Activated CD4-positive, alpha-beta T cell treated with anti-CD3 and anti-CD28 coated beads for 36 hours (primary cell): ENCODE measurements around the gene BHLHE23. TPM values are rescaled to one million over a fixed set of nuclear protein-coding genes. Genes with fewer than 3 reads are reported as not detected.

Experiments
- ATAC-seq: fragments of 200-7000 bp; cut with Tn5 transposase; one replicate; pipeline ENCODE4 v1.10.0; 2021; ENCODE audit warnings: mild to moderate bottlenecking, moderate library complexity
- CTCF ChIA-PET: fragments of 350-600 bp; sonication (Branson Sonifier 250); formaldehyde crosslinking; loops from one replicate; lab custom pipeline; 2021; ENCODE audit warnings: antibody characterized with exemption; lab: Charles Lee
- POLR2A ChIA-PET: fragments of 350-600 bp; sonication (Branson Sonifier 250); formaldehyde crosslinking; loops from one replicate; lab custom pipeline; 2021; ENCODE audit warnings: antibody characterized with exemption, inconsistent platforms; lab: Charles Lee
- DNase-seq: peaks from one replicate; pipeline ENCODE4 v3.0.0-alpha.2; 2020
- H3K27ac Mint-ChIP-seq: one replicate; pipeline ENCODE4 v1.8.0; 2021; ENCODE audit warnings: mixed read lengths
- H3K27me3 Mint-ChIP-seq: one replicate; pipeline ENCODE4 v1.8.0; 2021; ENCODE audit warnings: mixed read lengths
- H3K36me3 Mint-ChIP-seq: one replicate; pipeline ENCODE4 v1.8.0; 2021; ENCODE audit warnings: low read depth, mixed read lengths
- H3K4me1 Mint-ChIP-seq: one replicate; pipeline ENCODE4 v1.8.0; 2021; ENCODE audit warnings: mixed read lengths
- H3K4me3 Mint-ChIP-seq: one replicate; pipeline ENCODE4 v1.8.0; 2021; ENCODE audit warnings: mild to moderate bottlenecking, moderate library complexity, mixed read lengths
- H3K9me3 Mint-ChIP-seq: one replicate; pipeline ENCODE4 v1.8.0; 2021; ENCODE audit warnings: low read depth, mixed read lengths
- intact Hi-C, 2 experiments: fragments of 100-400 bp; cut with DNase I in 1 of 2; cut with micrococcal nuclease in 1 of 2; formaldehyde crosslinking; loops; one replicate each; pipeline versions ENCODE4 v1.14.2 to v1.15.1; 2022 to 2024; cut with DNase I, micrococcal nuclease
- total RNA-seq, 2 experiments: library from RNA; stranded (reverse); gene quantifications; one replicate each; pipeline ENCODE4 v1.2.3, GENCODE V29; 2021

The BHLHE23 gene
- total RNA-seq, result not detected

DNA sequence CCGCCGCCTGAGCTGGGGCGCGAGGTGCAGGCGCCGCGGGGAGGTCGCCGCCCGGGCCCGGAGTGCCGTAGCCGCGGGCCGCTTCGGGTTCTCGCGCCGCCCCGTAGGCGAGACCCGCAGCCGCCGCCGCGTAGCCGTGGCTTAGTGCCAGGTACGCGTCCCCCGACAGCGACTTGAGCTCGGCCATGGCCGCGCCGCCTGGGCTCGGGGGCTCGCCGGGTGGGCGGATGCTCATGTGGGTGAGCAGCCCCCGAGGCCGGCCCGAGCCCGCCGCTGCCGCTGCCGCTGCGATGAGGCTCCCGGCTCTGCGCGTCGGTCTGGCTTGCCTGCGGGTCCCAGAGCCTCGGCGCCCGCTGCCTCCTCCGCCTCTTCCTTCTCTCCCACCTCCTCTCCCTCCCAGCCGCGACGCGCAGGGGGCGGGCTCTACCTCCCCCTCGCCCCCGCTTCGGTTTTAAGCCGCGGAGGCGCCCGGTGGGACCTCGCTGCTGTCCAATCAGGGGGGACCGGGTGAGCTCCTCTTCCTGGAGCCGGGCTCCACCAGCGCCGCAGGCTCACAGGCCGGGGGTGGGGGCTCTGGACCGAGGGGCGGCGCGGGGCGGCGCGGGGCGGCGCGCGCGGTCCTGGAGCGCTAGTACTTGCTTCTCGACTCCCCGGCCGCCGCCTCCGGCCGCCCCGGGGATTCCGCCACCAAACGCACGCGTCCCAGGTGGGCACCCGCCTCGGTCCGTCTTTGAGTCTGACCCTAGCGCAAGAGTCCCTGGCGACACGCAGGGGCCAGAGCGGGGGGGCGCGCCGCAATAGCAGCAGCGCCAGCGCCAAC, at the start of gene BHLHE23:
BHLHE23 (minus strand) TSS at position 425 of the 820 bp plus-strand sequence; CDS start at position 235, 190 bp downstream.
- no peak for DNase-seq
- ATAC-seq, result no peak
- H3K4me3 Mint-ChIP-seq, result no peak within 1 kb of the TSS
- H3K9me3 Mint-ChIP-seq, result no peaks in the 10 kb centered on the region
- H3K27ac Mint-ChIP-seq, result no peak within 1 kb of the TSS
- ChIA-PET CTCF (interaction anchor here (0.6 kb wide), 1 partner anchor 513 kb away, joined by 3 read pairs; no protein-coding TSS in a partner anchor), POLR2A (no interaction called here)
- intact Hi-C loops, result loop anchor here (2.0 to 5.0 kb wide), 3 partner anchors 104 to 189 kb away; partner anchors contain the start of gene COL9A3 (in 1 of the 2)
- no peaks in the 10 kb centered on the region for H3K36me3 Mint-ChIP-seq
- H3K4me1 Mint-ChIP-seq, result peaks cover 21% of the 10 kb centered on the region
- peaks cover 48% of the 10 kb centered on the region for H3K27me3 Mint-ChIP-seq

- POLR2A ChIA-PET, result no interaction called here
- no peaks in the 10 kb centered on the region for H3K4me1 Mint-ChIP-seq
- CTCF ChIA-PET, result interaction anchor here (0.7 to 1.5 kb wide), 4 partner anchors 48 to 118 kb away, joined by 3 read pairs; no protein-coding TSS in a partner anchor
- H3K9me3 Mint-ChIP-seq, result no peaks in the 10 kb centered on the region
- intact Hi-C loops, result loop anchor here (1.0 to 5.0 kb wide), 6 partner anchors 47 to 327 kb away; partner anchors contain the start of gene COL20A1 (in 1 of the 2)
- H3K4me3 Mint-ChIP-seq, result no peak overlapping the region
- DNase-seq (no peak), ATAC-seq (no peak)
- H3K36me3 Mint-ChIP-seq, result no peaks in the 10 kb centered on the region
- peaks cover 12% of the 10 kb centered on the region for H3K27me3 Mint-ChIP-seq
- no peak overlapping the region for H3K27ac Mint-ChIP-seq
Observed at GRCh38 chr20:63055575-63056235, 48.9 kb upstream of the BHLHE23 start.

DNA sequence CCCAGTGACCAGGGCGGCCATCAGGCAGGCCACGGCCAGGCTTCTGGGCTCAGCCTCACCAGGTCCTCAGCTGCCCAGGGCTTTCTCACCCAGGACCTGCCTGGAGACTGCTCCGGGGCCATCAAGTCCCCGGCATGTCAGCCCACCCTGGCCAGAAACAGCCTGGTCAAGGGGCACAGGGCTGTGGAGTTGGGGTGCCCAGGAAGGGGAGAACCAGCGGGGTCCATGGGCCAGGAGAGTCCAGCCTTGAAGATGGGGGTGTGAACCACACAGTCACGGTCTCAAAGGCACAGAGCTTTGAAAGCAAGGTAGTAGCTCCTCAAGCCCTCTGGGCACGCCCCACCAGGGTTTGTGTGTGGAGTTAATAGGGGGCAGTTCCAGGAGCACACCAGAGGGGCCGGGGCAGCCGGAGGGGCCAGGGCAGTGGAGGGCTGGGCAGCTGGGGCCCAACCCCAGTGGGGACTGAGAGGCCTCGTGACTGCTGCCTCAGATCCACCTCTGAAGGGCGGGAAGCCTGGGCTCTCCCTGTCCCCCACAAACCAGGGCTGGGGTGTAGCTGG, 48.0 kb upstream of the BHLHE23 start:
- intact Hi-C loops, result loop anchor here in 1 of 2 experiments (5.0 kb wide), 3 partner anchors 178 to 328 kb away; partner anchors contain the start of gene COL20A1

GRCh38 chr20:63054103-63054474, 47.3 kb upstream of the BHLHE23 start:
- Mint-ChIP-seq H3K4me3 (no peak overlapping the region), H3K27me3 (peaks cover 6% of the 10 kb centered on the region), H3K9me3 (no peaks in the 10 kb centered on the region), H3K4me1 (no peaks in the 10 kb centered on the region), H3K36me3 (no peaks in the 10 kb centered on the region), H3K27ac (no peak overlapping the region)
- DNase-seq (no peak), ATAC-seq (no peak)
- ChIA-PET CTCF (no interaction called here), POLR2A (no interaction called here)
- intact Hi-C loops, result no loop called here

More for the DNA sequence above, 48.0 kb upstream of the BHLHE23 start:
- H3K36me3 Mint-ChIP-seq, result no peaks in the 10 kb centered on the region
- ChIA-PET POLR2A (no interaction called here), CTCF (interaction anchor here (1.5 kb wide), 1 partner anchor 75 kb away, joined by 3 read pairs; no protein-coding TSS in a partner anchor)
- H3K27me3 Mint-ChIP-seq, result peaks cover 9% of the 10 kb centered on the region
- H3K4me1 Mint-ChIP-seq, result no peaks in the 10 kb centered on the region
- no peaks in the 10 kb centered on the region for H3K9me3 Mint-ChIP-seq
- no peak overlapping the region for H3K27ac Mint-ChIP-seq
- ATAC-seq, result no peak
- DNase-seq, result no peak
- H3K4me3 Mint-ChIP-seq, result no peak overlapping the region

GRCh38 chr20:63053432-63054102, 46.8 kb upstream of the BHLHE23 start:
- H3K27ac Mint-ChIP-seq, result no peak overlapping the region
- no peaks in the 10 kb centered on the region for H3K4me1 Mint-ChIP-seq
- peaks cover 6% of the 10 kb centered on the region for H3K27me3 Mint-ChIP-seq
- POLR2A ChIA-PET, result no interaction called here
- DNase-seq, result peak; percentile 3
- CTCF ChIA-PET, result no interaction called here
- no peaks in the 10 kb centered on the region for H3K36me3 Mint-ChIP-seq
- H3K9me3 Mint-ChIP-seq, result no peaks in the 10 kb centered on the region
- no peak for ATAC-seq
- H3K4me3 Mint-ChIP-seq, result no peak overlapping the region
- intact Hi-C loops, result no loop called here

- ATAC-seq (no peak), DNase-seq (peak; percentile 2)
- ChIA-PET CTCF (interaction anchor here (0.6 to 0.7 kb wide), 2 partner anchors 42 to 372 kb away, joined by 3 to 4 read pairs; no protein-coding TSS in a partner anchor), POLR2A (no interaction called here)
- no peaks in the 10 kb centered on the region for H3K9me3 Mint-ChIP-seq
- H3K27me3 Mint-ChIP-seq, result peaks cover 6% of the 10 kb centered on the region
- H3K27ac Mint-ChIP-seq, result no peak overlapping the region
- intact Hi-C loops, result no loop called here
- H3K4me1 Mint-ChIP-seq, result no peaks in the 10 kb centered on the region
- no peak overlapping the region for H3K4me3 Mint-ChIP-seq
- H3K36me3 Mint-ChIP-seq, result no peaks in the 10 kb centered on the region
Observed at GRCh38 chr20:63052571-63053431, 46.0 kb upstream of the BHLHE23 start.

DNA sequence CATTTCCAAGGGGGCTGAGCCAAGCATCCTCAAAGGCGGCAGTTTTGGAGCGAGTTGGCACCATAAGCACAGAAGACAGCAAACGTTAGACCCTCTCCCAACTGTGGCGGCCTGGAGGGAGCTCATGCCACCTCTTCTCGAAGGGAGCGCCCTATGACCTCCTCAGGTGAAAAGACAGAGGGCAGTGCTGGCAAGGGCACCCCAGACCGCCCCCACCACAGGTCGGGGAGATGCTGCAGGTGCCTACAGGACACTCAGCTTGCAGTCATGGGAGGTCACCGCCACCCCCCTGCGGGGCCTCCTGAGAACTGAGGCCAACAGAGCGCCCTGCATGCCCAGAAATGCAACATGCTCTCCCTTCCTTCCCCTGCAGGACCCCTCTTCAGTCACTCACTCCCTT, 45.1 kb upstream of the BHLHE23 start:
- Mint-ChIP-seq H3K27me3 (peaks cover 6% of the 10 kb centered on the region), H3K9me3 (no peaks in the 10 kb centered on the region), H3K27ac (no peak overlapping the region), H3K36me3 (no peaks in the 10 kb centered on the region), H3K4me1 (no peaks in the 10 kb centered on the region), H3K4me3 (no peak overlapping the region)
- ATAC-seq (no peak), DNase-seq (no peak)
- ChIA-PET POLR2A (no interaction called here), CTCF (interaction anchor here (0.6 to 0.7 kb wide), 2 partner anchors 43 to 373 kb away, joined by 3 to 4 read pairs; no protein-coding TSS in a partner anchor)
- intact Hi-C loops, result no loop called here

GRCh38 chr20:63051186-63051860, 44.6 kb upstream of the BHLHE23 start:
- Mint-ChIP-seq H3K4me1 (no peaks in the 10 kb centered on the region), H3K9me3 (no peaks in the 10 kb centered on the region), H3K27ac (no peak overlapping the region), H3K4me3 (no peak overlapping the region), H3K36me3 (no peaks in the 10 kb centered on the region), H3K27me3 (peaks cover 6% of the 10 kb centered on the region)
- ATAC-seq, result no peak
- ChIA-PET POLR2A (no interaction called here), CTCF (no interaction called here)
- DNase-seq, result no peak
- intact Hi-C loops, result no loop called here

DNA sequence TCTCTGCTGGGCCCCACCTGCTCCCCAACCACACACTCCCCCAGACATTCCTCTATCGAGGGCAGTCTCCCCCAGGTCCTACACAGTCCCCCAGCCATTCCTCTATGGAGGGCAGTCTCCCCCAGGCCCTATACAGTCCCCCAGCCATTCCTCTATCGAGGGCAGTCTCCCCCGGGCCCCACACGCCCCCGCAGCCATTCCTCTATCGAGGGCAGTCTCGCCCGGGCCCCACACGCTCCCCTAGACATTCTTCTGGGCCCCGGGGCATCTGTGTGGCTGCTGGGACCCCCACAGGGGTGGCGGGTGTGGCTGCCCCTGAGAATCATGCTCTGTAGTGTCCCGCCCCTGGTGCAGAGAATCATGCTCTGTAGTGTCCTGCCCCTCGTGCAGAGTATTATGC, 43.6 kb upstream of the BHLHE23 start:
- Mint-ChIP-seq H3K36me3 (no peaks in the 10 kb centered on the region), H3K27ac (no peak overlapping the region), H3K4me3 (no peak overlapping the region), H3K4me1 (no peaks in the 10 kb centered on the region), H3K27me3 (peaks cover 6% of the 10 kb centered on the region), H3K9me3 (no peaks in the 10 kb centered on the region)
- ATAC-seq (no peak), DNase-seq (no peak)
- intact Hi-C loops, result no loop called here
- ChIA-PET POLR2A (no interaction called here), CTCF (no interaction called here)

DNA sequence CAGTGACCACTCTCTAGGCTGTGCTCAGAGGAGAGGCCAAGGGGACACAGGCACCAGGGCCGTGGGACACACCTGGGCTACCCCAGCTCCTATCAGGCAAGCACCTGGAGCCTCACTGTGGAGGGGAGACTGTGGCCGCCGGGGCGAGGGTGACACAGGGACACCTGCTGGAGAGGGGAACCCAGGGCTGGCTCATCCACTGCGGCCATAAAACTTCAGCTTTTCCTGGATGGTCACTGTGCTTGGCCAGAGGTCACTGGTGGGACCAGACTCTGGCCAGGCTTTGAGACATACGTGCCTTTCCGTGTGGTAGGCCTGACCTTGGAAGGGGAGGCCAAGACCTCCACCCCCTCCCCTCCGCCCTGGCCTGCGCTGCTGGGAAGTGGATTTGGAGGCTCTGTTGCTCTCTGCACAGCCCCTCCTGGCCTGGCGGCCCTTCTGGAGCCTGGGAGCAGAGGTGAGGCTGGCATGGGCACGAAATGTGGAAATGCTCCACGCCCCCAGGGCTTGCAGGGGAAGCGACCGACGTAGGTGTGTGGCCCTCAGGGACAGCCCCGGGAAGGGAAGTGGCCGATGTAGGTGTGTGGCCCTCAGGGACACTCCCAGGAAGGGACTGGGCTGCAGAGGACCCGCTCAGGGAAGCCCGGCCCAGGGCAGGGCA, 42.9 kb upstream of the BHLHE23 start:
- Mint-ChIP-seq H3K27ac (no peak overlapping the region), H3K9me3 (no peaks in the 10 kb centered on the region), H3K27me3 (peaks cover 6% of the 10 kb centered on the region), H3K36me3 (no peaks in the 10 kb centered on the region), H3K4me3 (no peak overlapping the region), H3K4me1 (no peaks in the 10 kb centered on the region)
- ChIA-PET CTCF (no interaction called here), POLR2A (no interaction called here)
- intact Hi-C loops, result no loop called here
- DNase-seq (no peak), ATAC-seq (peak; percentile 23)
